Pancreas (tissue), 10 donors: ENCODE measurements around the gene WNK4. TPM values are rescaled to one million over a fixed set of nuclear protein-coding genes. Genes with fewer than 3 reads are reported as not detected.

Experiments
- ATAC-seq, 4 donors: fragments of 200-7000 bp; cut with Tn5 transposase; one replicate each; pipeline versions ENCODE4 v1.8.0 to v1.9.1; 2020; ENCODE audit warnings: mild to moderate bottlenecking in 4 of 4, moderate library complexity in 4 of 4
- DNase-seq, 6 donors: peaks; one replicate each; pipeline ENCODE4 v3.0.0-alpha.2; 2020
- FAIRE-seq: peaks from 2 replicates; lab custom pipeline; 2012; peaks lifted over from hg19 to GRCh38; lab: Jason Lieb, UNC
- H3K27ac ChIP-seq, 4 donors: fragments of 200-600 bp; sonication (generic); 1 replicate in 3 of 4; 2 replicates in 1 of 4; pipeline versions ENCODE4 v1.5.0 to v1.8.0; 2020
- H3K27me3 ChIP-seq, 4 donors: fragments of 200-600 bp; one replicate each; pipeline ENCODE4 v1.8.0; 2021
- H3K36me3 ChIP-seq, 3 donors: fragments of 200-600 bp; sonication (generic) in 1 of 3; one replicate each; pipeline versions ENCODE4 v1.5.0 to v1.8.0; 2020 to 2021
- H3K4me1 ChIP-seq, 3 donors: fragments of 200-600 bp; one replicate each; pipeline ENCODE4 v1.8.0; 2021
- H3K4me3 ChIP-seq, 4 donors: fragments of 200-600 bp; sonication (generic) in 2 of 4; one replicate each; pipeline versions ENCODE4 v1.5.0 to v1.8.0; 2020 to 2021
- H3K9me3 ChIP-seq, 4 donors: fragments of 200-600 bp; one replicate each; pipeline ENCODE4 v1.8.0; 2021
- WGBS, 2 donors: extraction: QIAGEN DNeasy Blood & Tissue Kit; methylation state at CpG; one replicate each; pipeline ENCODE4 v1.1.7; 2013; 5-methylcytosine and 5-hydroxymethylcytosine counted together
- intact Hi-C, 3 donors: fragments of 100-400 bp; cut with DNase I; formaldehyde crosslinking; loops; one replicate each; pipeline versions ENCODE4 v1.11.1 to v1.14.2; 2022
- polyA plus RNA-seq, 2 donors: library from polyadenylated mRNA; stranded (reverse); fragments of 200-250 nt; gene quantifications; one replicate each; pipeline ENCODE4 v1.2.3, GENCODE V29; 2013
- total RNA-seq, 6 donors: library from RNA; stranded (reverse); fragmentation: NEBNext Ultra II Directional in 4 of 6; extraction: Animal tissue kit (Norgen Biotek cat#: 25700) in 4 of 6; gene quantifications; one replicate each; pipeline versions ENCODE4 v1.2.1 to v1.2.4, GENCODE V29; 2021 to 2023
- TF ChIP-seq, protein P1 (sequence below), 4 donors: fragments of 200-600 bp; sonication (generic) in 3 of 4; IDR thresholded peaks; one replicate each; pipeline versions ENCODE4 v1.5.0 to v1.8.0; 2021; ENCODE audit warnings: antibody characterized with exemption in 4 of 4
- donor health status: healthy with polysubstance abuse.
- donor health status: DM: no; HTN: no; CAD: no; lungs with moderate emphysema.
- donor health status: DM: no; HTN: no; CAD: no.
- donor health status: control.
- donor health status: control.
- donor health status: Bipolar disorder and iron deficiency.
- donor health status: DM: yes; HTN: yes; CAD: no.
- donor health status: DM: no; HTN: no; CAD: no.
- donor health status: DM: no; HTN: no; CAD: no.
- donor health status: DM: yes; HTN: yes; CAD: no.

WNK4 gene
- total and polyA plus RNA-seq, 8 donors = 0.19 to 4.7 (median 0.53) TPM

DNA sequence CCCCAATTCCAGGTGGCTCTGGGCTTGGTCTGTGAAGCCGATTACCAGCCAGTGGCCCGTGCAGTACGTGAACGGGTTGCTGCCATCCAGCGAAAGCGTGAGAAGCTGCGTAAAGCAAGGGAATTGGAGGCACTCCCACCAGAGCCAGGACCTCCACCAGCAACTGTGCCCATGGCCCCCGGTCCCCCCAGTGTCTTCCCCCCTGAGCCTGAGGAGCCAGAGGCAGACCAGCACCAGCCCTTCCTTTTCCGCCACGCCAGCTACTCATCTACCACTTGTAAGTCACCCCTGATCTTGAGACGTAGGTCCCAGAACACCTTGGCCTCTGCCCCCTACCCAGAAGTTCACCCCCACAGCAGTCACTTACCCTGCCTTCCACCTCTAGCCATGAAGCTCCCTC is 6.9 kb downstream of the WNK4 start:
- TF ChIP-seq, protein P1, sequence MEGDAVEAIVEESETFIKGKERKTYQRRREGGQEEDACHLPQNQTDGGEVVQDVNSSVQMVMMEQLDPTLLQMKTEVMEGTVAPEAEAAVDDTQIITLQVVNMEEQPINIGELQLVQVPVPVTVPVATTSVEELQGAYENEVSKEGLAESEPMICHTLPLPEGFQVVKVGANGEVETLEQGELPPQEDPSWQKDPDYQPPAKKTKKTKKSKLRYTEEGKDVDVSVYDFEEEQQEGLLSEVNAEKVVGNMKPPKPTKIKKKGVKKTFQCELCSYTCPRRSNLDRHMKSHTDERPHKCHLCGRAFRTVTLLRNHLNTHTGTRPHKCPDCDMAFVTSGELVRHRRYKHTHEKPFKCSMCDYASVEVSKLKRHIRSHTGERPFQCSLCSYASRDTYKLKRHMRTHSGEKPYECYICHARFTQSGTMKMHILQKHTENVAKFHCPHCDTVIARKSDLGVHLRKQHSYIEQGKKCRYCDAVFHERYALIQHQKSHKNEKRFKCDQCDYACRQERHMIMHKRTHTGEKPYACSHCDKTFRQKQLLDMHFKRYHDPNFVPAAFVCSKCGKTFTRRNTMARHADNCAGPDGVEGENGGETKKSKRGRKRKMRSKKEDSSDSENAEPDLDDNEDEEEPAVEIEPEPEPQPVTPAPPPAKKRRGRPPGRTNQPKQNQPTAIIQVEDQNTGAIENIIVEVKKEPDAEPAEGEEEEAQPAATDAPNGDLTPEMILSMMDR (IDR thresholded peaks at IDR 0.05) = no peak
- Histone ChIP-seq H3K36me3 (no peaks in the 10 kb centered on the region), H3K4me3 (no peak overlapping the region), H3K27me3 (peaks cover 0 to 8% (median 2%) of the 10 kb centered on the region in 4 donors), H3K9me3 (no peaks in the 10 kb centered on the region), H3K27ac (no peak overlapping the region), H3K4me1 (no peaks in the 10 kb centered on the region)
- FAIRE-seq = no peak
- WGBS, 2 donors = 82 to 88% methylated on average over 11 of the region's 11 CpGs
- DNase-seq = no peak
- ATAC-seq = no peak
- intact Hi-C loops = no loop called here

DNA sequence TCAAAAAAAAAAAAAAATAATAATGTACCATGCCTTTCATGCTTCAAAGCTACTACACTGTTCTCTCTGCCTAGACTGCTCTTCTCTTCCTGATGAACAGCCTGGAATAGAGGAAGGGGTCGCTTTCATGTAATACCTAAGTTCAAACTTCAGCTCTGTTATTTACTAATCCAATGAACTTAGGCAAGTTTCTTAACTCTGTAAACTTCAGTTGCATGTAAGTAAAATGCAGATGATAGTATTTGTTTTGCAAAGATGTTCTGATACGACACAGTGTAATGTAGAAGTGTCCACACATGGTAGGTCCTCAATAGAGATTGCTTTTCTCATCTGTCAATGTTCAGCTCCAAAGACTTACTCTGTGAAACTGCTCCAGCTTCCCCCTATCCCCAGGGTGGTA is 11.5 kb downstream of the WNK4 start:
- 51 to 57% methylated on average over 2 of the region's 2 CpGs for WGBS, 2 donors
- peaks cover 7 to 13% (median 9%) of the 10 kb centered on the region in 3 donors for H3K4me1 ChIP-seq
- H3K4me3 ChIP-seq = no peak overlapping the region
- intact Hi-C loops = no loop called here
- FAIRE-seq (no peak), DNase-seq (no peak), ATAC-seq (no peak)
- H3K27me3 ChIP-seq = no peaks in the 10 kb centered on the region
- H3K27ac ChIP-seq = no peak overlapping the region
- TF ChIP-seq, protein P1 (IDR thresholded peaks at IDR 0.05) = no peak
- no peaks in the 10 kb centered on the region for H3K36me3 ChIP-seq
- no peaks in the 10 kb centered on the region for H3K9me3 ChIP-seq

DNA sequence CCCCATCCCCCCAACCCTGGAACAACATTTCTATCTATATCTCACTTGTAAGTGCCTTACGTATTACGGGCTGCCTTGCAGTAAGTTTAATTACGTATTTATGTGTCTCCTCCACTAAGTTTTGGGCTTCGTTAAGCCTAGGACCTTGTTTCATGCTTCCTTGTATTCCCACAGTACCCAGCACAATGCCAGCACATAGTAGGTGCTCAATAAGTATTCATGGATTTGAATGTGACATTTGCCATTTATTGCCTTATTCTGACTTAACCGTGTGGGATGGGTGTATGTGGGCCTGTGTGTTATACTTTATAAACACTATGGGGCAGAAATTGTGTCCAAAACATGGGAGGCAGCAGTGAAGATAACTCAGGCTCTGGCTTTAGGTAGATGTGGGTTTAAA is 12.1 kb downstream of the WNK4 start:
- Histone ChIP-seq H3K9me3 (no peaks in the 10 kb centered on the region), H3K4me1 (peaks cover 7 to 13% (median 13%) of the 10 kb centered on the region in 3 donors), H3K27me3 (no peaks in the 10 kb centered on the region), H3K27ac (no peak overlapping the region), H3K36me3 (no peaks in the 10 kb centered on the region), H3K4me3 (no peak overlapping the region)
- FAIRE-seq (no peak), ATAC-seq (no peak), DNase-seq (no peak)
- intact Hi-C loops = no loop called here
- 33 to 41% methylated on average over 5 of the region's 5 CpGs for WGBS, 2 donors
- TF ChIP-seq, protein P1 (IDR thresholded peaks at IDR 0.05) = no peak

DNA sequence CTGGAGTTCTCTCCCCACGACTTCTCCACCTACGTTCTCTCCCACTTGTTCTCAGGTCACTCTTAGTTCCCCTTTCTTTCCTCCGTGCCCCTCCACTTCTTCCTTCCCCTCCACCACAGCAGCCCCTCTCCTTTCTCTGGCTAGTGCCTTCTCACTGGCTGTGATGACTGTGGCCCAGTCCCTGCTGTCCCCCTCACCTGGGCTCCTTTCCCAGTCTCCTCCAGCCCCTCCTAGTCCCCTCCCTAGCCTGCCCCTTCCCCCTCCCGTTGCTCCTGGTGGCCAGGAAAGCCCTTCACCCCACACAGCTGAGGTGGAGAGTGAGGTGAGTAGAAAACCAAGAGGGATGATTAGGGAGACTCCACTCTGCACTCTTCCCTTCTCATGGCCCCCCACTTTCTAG is 14.7 kb downstream of the WNK4 start:
- TF ChIP-seq, protein P1 (IDR thresholded peaks at IDR 0.05) = no peak
- Histone ChIP-seq H3K27ac (no peak overlapping the region), H3K36me3 (no peaks in the 10 kb centered on the region), H3K4me3 (no peak overlapping the region), H3K27me3 (no peaks in the 10 kb centered on the region), H3K4me1 (peaks cover 12 to 20% (median 13%) of the 10 kb centered on the region in 3 donors), H3K9me3 (no peaks in the 10 kb centered on the region)
- DNase-seq (no peak), FAIRE-seq (no peak), ATAC-seq (no peak)
- intact Hi-C loops = no loop called here
- WGBS, 2 donors = 73 to 83% methylated on average over 4 of the region's 4 CpGs

DNA sequence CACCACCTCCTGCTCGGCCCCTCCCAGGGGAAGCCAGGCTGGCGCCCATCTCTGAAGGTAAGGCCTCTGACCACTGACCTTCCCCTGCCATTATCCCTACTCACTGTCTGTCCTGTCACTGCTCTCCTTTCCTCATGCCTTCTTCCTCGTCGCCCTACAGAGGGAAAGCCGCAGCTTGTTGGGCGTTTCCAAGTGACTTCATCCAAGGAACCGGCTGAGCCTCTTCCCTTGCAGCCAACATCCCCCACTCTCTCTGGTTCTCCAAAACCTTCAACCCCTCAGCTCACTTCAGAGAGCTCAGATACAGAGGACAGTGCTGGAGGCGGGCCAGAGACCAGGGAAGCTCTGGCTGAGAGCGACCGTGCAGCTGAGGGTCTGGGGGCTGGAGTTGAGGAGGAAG is 15.1 kb downstream of the WNK4 start:
- intact Hi-C loops = no loop called here
- Histone ChIP-seq H3K27ac (no peak overlapping the region), H3K9me3 (no peaks in the 10 kb centered on the region), H3K4me3 (no peak overlapping the region), H3K36me3 (no peaks in the 10 kb centered on the region), H3K4me1 (peaks cover 12 to 20% (median 13%) of the 10 kb centered on the region in 3 donors), H3K27me3 (no peaks in the 10 kb centered on the region)
- DNase-seq (no peak), ATAC-seq (no peak), FAIRE-seq (no peak)
- 85 to 91% methylated on average over 9 to 10 of the region's 10 CpGs for WGBS, 2 donors
- TF ChIP-seq, protein P1 (IDR thresholded peaks at IDR 0.05) = no peak
